Tibial artery (tissue), 4 donors: ENCODE results near the gene DNAH6.

Experiments
- DNase-seq, 2 donors: peaks; one replicate each; pipeline ENCODE4 v3.0.0-alpha.2; 2019
- H3K27ac ChIP-seq, 2 donors: fragments of 200-600 bp; sonication (generic) in 1 of 2; 1 replicate in 1 of 2; 2 replicates in 1 of 2; pipeline ENCODE4 v1.5.1; 2018 to 2019; ENCODE audit warnings: mild to moderate bottlenecking in 1 of 2
- H3K27me3 ChIP-seq, 2 donors: fragments of 200-600 bp; sonication (generic) in 1 of 2; one replicate each; pipeline versions ENCODE4 v1.5.1 to v1.6.0; 2016 to 2019
- H3K36me3 ChIP-seq, 3 donors: fragments of 200-600 bp; sonication (generic) in 2 of 3; one replicate each; pipeline ENCODE4 v1.5.1; 2016 to 2019; ENCODE audit warnings: mild to moderate bottlenecking in 2 of 3
- H3K4me1 ChIP-seq, 4 donors: fragments of 200-600 bp; sonication (generic) in 2 of 4; 1 replicate in 3 of 4; 2 replicates in 1 of 4; pipeline ENCODE4 v1.5.1; 2016 to 2019
- H3K4me3 ChIP-seq, 2 donors: fragments of 200-600 bp; sonication (generic) in 1 of 2; 1 replicate in 1 of 2; 2 replicates in 1 of 2; pipeline ENCODE4 v1.5.1; 2018 to 2019; ENCODE audit warnings: mild to moderate bottlenecking in 2 of 2
- H3K9me3 ChIP-seq, 3 donors: fragments of 200-600 bp; sonication (generic) in 1 of 3; one replicate each; pipeline ENCODE4 v1.5.1; 2016 to 2019
- intact Hi-C: fragments of 100-400 bp; cut with DNase I; formaldehyde crosslinking; loops from one replicate; pipeline ENCODE4 v1.15.0; 2023; ENCODE audit warnings: low total_unique reads
- TF ChIP-seq, protein P1 (sequence below), 2 experiments: fragments of 200-600 bp in 1 of 2; fragments of 450-650 bp in 1 of 2; IDR thresholded peaks; one replicate each; pipeline ENCODE4 v1.5.1; 2017 to 2019; ENCODE audit warnings: antibody characterized with exemption in 2 of 2, mild to moderate bottlenecking in 1 of 2, moderate library complexity in 1 of 2

The DNAH6 gene

DNA sequence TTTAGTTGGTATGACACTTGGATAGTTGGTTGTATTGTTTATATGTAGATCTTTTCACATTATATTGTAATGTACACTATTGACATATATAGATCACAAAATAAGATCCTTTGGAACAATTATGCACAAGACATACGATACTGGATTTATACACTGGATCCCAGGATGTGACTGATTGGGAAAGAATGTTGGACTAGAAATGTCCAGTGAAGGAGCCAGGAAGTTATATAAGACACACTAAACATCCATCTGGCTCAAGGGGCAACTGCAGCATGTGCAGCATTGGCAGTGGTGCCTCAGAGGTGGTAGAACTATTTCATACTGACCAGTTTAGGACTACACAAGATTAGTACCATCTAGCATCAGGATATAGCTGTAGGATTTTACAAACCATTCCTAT lies 259.7 kb downstream of the DNAH6 start:
- Histone ChIP-seq H3K27ac (no peak overlapping the region), H3K36me3 (no peaks in the 10 kb centered on the region), H3K4me3 (no peak overlapping the region), H3K9me3 (peaks cover 0 to 23% (median 10%) of the 10 kb centered on the region in 3 donors), H3K27me3 (no peaks in the 10 kb centered on the region), H3K4me1 (no peaks in the 10 kb centered on the region)
- intact Hi-C loops: no loop called here
- DNase-seq: no peak
- TF ChIP-seq, protein P1, sequence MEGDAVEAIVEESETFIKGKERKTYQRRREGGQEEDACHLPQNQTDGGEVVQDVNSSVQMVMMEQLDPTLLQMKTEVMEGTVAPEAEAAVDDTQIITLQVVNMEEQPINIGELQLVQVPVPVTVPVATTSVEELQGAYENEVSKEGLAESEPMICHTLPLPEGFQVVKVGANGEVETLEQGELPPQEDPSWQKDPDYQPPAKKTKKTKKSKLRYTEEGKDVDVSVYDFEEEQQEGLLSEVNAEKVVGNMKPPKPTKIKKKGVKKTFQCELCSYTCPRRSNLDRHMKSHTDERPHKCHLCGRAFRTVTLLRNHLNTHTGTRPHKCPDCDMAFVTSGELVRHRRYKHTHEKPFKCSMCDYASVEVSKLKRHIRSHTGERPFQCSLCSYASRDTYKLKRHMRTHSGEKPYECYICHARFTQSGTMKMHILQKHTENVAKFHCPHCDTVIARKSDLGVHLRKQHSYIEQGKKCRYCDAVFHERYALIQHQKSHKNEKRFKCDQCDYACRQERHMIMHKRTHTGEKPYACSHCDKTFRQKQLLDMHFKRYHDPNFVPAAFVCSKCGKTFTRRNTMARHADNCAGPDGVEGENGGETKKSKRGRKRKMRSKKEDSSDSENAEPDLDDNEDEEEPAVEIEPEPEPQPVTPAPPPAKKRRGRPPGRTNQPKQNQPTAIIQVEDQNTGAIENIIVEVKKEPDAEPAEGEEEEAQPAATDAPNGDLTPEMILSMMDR (IDR thresholded peaks at IDR 0.05): no peak

DNA sequence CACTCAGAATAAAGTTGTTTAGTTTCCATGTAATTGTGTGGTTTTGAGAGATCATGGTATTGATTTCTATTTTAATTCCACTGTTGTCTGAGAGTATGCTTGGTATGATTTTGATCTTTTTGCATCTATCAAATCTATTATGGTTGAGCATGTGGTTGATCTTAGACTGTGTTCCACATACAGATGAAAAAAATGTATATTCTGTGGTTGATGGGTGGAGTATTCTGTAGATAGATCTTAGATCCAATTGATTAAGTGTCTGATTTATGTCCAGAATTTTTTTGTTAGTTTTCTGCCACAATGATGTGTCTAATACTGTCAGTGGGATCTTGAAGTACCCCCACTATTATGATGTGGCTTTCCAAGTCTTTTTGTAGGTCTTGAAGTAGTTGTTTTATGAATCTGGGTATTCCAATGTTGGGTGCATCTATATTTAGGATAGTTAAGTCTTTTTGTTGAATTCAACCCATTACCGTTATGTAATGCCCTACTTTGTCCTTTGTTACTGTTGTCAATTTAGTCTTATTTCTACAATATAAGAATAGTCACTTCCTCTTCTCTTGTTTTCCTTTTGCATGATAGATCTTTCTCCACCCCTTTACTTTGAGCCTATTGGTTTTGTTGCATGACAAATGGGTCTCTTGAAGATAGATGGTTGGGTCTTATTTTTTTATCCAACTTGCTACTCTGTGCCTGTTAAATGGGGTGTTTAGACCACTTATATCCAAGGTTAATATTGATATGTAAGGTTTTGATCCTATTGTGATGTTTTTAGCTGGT lies 262.8 kb downstream of the DNAH6 start:
- H3K27me3 ChIP-seq: no peaks in the 10 kb centered on the region
- H3K9me3 ChIP-seq: peaks cover 0 to 7% (median 0%) of the 10 kb centered on the region in 3 donors
- intact Hi-C loops: no loop called here
- TF ChIP-seq, protein P1 (IDR thresholded peaks at IDR 0.05): no peak
- H3K36me3 ChIP-seq: no peaks in the 10 kb centered on the region
- no peaks in the 10 kb centered on the region for H3K4me1 ChIP-seq
- DNase-seq: no peak
- no peak overlapping the region for H3K4me3 ChIP-seq
- H3K27ac ChIP-seq: no peak overlapping the region

DNA sequence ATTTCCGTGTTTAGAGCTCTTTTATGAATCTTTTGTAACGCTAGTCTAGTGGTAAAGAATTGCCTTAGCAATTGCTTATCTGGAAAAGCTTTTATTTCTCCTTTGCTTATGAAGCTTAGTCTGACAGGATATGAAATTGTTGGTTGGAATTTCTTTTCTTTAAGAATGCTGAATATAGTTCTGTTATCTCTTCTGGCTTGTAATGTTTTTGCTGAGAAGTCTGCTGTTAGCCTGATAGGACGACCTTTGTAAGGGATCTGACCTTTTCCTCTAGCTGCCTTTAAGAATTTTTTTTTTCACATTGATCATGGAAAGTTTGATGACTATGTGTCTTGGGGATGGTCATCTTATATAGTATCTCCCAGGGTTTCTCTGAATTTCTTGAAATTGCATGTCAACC lies 263.5 kb downstream of the DNAH6 start:
- H3K9me3 ChIP-seq: peaks cover 0 to 7% (median 0%) of the 10 kb centered on the region in 3 donors
- no peak overlapping the region for H3K27ac ChIP-seq
- H3K4me1 ChIP-seq: no peaks in the 10 kb centered on the region
- intact Hi-C loops: no loop called here
- TF ChIP-seq, protein P1 (IDR thresholded peaks at IDR 0.05): no peak
- no peaks in the 10 kb centered on the region for H3K36me3 ChIP-seq
- H3K27me3 ChIP-seq: no peaks in the 10 kb centered on the region
- no peak for DNase-seq
- H3K4me3 ChIP-seq: no peak overlapping the region

DNA sequence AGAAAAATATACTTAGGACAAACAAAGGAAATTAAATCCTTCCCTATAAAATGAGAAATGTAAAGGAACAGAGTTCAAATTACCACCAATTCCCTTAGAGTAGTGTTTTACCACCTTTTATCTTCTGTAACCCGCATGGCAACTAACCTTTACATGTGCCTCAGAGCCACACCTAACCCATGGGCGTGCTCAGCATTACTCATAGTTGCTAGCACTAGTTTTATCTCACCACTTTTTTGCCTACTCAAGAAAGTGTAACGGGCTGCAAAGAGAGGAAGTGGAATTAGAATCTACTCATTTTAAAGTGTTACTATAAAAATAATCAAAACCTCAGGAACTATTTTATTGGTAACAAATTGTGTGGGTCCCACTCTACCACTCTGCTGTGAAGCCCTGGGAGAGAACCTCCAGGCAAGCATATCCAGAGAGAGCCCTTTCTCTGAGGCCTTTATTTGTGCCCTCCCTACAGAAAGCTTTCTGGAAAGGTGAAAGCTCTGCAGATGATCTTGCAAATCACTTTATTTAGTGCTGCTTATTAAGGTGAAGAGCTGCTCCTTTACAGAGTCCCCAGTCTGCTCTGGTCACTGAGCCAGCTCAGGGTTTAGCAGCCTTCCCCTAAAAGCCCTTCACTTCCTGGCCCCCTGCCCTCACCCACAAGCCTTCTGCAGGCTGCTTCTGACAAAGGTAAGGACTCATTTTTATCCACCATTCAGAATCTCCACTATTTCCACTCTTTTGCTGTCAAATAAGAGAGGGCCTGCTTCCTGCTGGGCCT lies 265.8 kb downstream of the DNAH6 start:
- intact Hi-C loops: no loop called here
- no peak overlapping the region for H3K4me3 ChIP-seq

DNA sequence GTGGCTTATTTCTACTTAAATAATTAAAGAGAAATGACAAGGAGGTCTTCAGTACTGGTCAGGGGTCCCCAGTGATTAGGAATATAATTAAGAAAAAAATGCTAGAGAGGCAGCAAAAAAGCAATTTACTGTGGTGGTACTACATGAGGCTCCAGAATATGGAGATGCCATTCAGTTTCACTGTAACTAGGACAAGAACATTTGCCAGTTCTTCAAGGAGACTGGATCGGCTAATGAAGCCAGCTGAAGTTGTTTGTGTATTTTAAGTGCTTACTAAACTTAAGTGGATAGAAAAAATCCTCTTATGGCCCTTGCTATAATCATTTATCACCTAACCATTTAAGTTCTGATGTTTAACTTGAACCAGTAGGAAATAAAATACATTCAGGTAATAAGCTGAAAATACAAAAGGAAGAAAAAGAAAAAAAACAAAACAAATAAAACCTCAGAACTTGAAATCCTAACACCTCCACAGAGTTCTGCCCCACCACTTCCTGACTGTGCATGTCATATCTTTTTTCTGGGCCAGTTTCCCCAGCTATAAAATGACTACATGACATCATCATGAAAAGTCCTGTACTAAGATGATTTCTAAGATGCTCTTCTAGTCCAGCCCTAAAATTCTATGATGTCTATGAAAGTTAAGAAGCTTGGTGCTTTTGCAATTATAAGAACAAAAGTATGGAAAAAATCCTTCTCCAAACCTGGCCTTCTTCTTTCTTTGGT lies 266.6 kb downstream of the DNAH6 start:
- TF ChIP-seq, protein P1 (IDR thresholded peaks at IDR 0.05): no peak
- no peak overlapping the region for H3K4me3 ChIP-seq

More for the DNA sequence above, 265.8 kb downstream of the DNAH6 start:
- TF ChIP-seq, protein P1 (IDR thresholded peaks at IDR 0.05): no peak
- Histone ChIP-seq H3K27ac (no peak overlapping the region), H3K9me3 (no peaks in the 10 kb centered on the region), H3K36me3 (no peaks in the 10 kb centered on the region), H3K27me3 (no peaks in the 10 kb centered on the region), H3K4me1 (no peaks in the 10 kb centered on the region)
- DNase-seq: no peak

More for the DNA sequence above, 266.6 kb downstream of the DNAH6 start:
- intact Hi-C loops: no loop called here
- Histone ChIP-seq H3K4me1 (no peaks in the 10 kb centered on the region), H3K27ac (no peak overlapping the region), H3K9me3 (no peaks in the 10 kb centered on the region), H3K36me3 (no peaks in the 10 kb centered on the region), H3K27me3 (no peaks in the 10 kb centered on the region)
- DNase-seq: no peak
